Sciatic nerve (tissue), 2 donors: ENCODE measurements around the gene TENM4. TPM values are rescaled to one million over a fixed set of nuclear protein-coding genes. Genes with fewer than 3 reads are reported as not detected.

Experiments used
- ATAC-seq: fragments of 200-7000 bp; cut with Tn5 transposase; one replicate; pipeline ENCODE4 v1.9.1; 2020; ENCODE audit warnings: mild to moderate bottlenecking, moderate library complexity
- DNase-seq: peaks from one replicate; pipeline ENCODE4 v3.0.0-alpha.2; 2020; ENCODE audit warnings: low spot score
- intact Hi-C: fragments of 100-400 bp; cut with DNase I; formaldehyde crosslinking; loops from one replicate; pipeline ENCODE4 v1.14.2; 2022
- total RNA-seq: library from RNA; stranded (reverse); fragmentation: NEBNext Ultra II Directional; extraction: Animal tissue kit (Norgen Biotek cat#: 25700); gene quantifications from one replicate; pipeline ENCODE4 v1.2.1, GENCODE V29; 2021
- donor health status: DM: no; HTN: no; CAD: no.
- donor health status: DM: no; HTN: no; CAD: no.

Gene TENM4
- total RNA-seq, 1 donor from 2014 or later: 16.5 TPM

DNA sequence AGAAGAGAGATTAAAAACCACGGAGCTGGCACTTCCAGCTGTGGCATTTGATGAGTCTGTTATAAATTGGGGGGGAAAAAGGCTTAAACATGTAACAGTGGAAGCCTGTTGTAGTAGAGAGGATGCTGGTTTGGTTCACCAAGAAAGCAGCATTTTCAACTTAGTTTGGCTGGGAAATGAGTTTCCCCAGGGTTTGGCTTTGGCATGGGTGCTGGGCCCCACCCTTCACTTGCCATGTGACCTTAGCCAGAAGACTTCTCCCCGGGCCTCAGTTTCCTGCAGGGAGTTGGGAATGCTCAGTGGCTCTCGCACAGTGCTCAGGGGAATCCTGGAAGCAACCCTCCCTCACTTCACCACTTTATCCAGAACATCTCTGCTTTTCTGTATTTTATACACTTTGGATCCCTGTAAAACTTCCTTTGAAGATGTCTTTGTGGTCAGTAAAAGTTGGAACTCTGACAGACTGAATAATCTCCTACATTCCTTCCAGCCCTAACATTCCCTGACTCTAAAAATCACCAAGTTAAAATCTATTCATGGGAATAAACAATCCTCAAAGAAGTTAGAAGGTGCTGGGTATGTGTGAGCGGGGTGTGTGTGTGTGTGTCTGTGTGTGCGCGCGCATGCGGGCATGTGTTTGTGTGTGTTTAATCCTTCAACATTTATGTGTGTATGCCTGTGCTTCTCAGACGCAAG lies 166.0 kb downstream of the TENM4 start:
- peak; percentile 59 for ATAC-seq
- intact Hi-C loops: no loop called here
- DNase-seq: no peak

- ATAC-seq: no peak
- DNase-seq: no peak
- intact Hi-C loops: no loop called here
Observed at GRCh38 chr11:79273781-79274180, 167.0 kb downstream of the TENM4 start.

GRCh38 chr11:79269611-79270307 lies 171.1 kb downstream of the TENM4 start:
- intact Hi-C loops: no loop called here
- no peak for DNase-seq
- no peak for ATAC-seq

DNA sequence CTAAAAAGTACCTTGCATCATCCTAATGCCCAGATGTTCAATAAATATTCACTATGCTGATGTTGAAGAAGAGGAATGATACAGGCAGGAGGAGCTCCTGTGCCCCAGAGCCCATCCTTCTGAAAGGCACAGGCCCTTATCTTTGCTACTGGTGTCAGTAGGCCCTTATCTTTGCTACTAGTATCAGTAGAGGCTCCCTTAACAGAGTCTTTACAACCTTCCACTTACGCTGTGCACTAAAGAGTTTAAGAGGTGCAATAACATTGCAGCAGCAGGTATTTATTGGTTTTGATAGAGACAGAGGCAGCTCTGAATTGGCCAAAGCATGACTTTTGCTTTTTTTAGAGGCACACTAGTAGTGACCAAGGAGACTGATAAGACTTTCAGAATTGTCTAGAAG lies 174.4 kb downstream of the TENM4 start:
- ATAC-seq (no peak), DNase-seq (no peak)
- intact Hi-C loops: no loop called here

- no peak for ATAC-seq
Observed at GRCh38 chr11:79265756-79266322, 175.0 kb downstream of the TENM4 start.

GRCh38 chr11:79264284-79264683 lies 176.5 kb downstream of the TENM4 start:
- intact Hi-C loops: no loop called here
- DNase-seq (no peak), ATAC-seq (peak; percentile 72)

More at GRCh38 chr11:79265756-79266322, 175.0 kb downstream of the TENM4 start:
- intact Hi-C loops: no loop called here
- no peak for DNase-seq

- no peak for DNase-seq
- ATAC-seq: no peak
- intact Hi-C loops: no loop called here
Observed at GRCh38 chr11:79263001-79263400, 177.8 kb downstream of the TENM4 start.

DNA sequence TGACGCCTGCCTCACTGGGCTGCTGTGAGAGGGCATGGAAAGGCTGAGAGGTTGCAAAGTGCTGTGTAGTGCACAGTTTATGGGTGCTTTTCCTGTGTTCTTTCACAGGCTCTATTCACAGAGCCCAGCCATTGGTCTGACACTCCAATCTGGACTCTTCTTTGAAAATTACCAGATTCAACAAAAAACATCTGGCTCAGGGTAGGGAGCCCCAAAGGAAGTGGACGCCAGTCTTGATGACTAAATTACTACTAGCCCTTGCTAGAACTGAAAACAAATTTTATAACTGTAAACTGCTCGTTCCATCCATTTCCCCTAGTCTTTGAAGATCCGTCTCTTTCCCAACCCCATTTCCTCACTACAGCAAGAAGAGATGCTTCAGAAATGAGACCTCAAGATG lies 178.6 kb downstream of the TENM4 start:
- intact Hi-C loops: no loop called here
- peak; percentile 79 for ATAC-seq

GRCh38 chr11:79261684-79262083 lies 179.1 kb downstream of the TENM4 start:
- ATAC-seq (peak; percentile 55), DNase-seq (no peak)
- intact Hi-C loops: no loop called here

More for the DNA sequence above, 178.6 kb downstream of the TENM4 start:
- no peak for DNase-seq

- no peak for ATAC-seq
- no peak for DNase-seq
- intact Hi-C loops: no loop called here
Observed at GRCh38 chr11:79259800-79260199, 181.0 kb downstream of the TENM4 start.

- DNase-seq (no peak), ATAC-seq (no peak)
- intact Hi-C loops: no loop called here
Observed at GRCh38 chr11:79258576-79258975, 182.3 kb downstream of the TENM4 start.

DNA sequence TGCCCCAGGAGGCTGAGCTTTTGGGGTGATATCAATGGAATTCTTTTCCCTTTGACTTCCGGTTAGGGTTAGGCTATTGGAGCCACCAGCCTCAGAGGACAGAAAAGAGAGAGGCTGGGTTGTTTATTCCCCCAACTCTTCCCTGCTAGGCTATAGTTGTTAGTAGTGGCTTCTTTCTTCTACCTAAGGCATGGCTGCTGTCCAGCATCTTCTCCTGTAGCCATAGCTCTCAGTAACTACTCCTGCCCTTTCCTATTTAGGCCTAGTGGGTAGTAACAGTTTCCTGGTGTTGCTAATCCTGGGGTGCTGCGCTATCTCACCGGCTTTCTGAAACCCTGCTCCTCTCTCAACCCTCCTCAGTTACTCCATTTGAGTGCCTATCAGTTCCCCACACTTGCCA lies 184.9 kb downstream of the TENM4 start:
- ATAC-seq (no peak), DNase-seq (no peak)
- intact Hi-C loops: no loop called here

DNA sequence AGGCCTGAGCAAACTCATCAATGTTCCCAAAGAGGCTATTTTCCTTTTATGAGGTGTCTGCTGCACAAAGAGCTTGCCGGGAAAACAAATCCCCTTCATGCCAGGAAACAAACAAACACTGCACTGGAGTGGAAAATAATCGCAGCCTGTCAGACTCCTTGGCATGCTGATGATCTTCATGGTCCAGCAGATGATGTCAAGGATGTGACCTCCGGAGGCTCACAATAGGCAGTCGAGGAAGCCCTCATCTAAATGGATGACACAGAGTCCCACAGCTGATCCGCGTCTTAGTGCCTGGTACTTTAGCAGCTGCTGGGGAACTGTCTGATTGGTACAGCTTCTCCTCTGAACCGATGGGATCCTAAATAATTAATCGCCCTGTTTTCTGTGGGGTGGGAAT lies 187.6 kb downstream of the TENM4 start:
- intact Hi-C loops: no loop called here
- ATAC-seq: peak; percentile 52
- DNase-seq: no peak

GRCh38 chr11:79249295-79249993 lies 191.4 kb downstream of the TENM4 start:
- ATAC-seq: no peak
- no peak for DNase-seq
- intact Hi-C loops: no loop called here

- intact Hi-C loops: no loop called here
- no peak for ATAC-seq
- DNase-seq: no peak
Observed at GRCh38 chr11:79244798-79245197, 196.0 kb downstream of the TENM4 start.

DNA sequence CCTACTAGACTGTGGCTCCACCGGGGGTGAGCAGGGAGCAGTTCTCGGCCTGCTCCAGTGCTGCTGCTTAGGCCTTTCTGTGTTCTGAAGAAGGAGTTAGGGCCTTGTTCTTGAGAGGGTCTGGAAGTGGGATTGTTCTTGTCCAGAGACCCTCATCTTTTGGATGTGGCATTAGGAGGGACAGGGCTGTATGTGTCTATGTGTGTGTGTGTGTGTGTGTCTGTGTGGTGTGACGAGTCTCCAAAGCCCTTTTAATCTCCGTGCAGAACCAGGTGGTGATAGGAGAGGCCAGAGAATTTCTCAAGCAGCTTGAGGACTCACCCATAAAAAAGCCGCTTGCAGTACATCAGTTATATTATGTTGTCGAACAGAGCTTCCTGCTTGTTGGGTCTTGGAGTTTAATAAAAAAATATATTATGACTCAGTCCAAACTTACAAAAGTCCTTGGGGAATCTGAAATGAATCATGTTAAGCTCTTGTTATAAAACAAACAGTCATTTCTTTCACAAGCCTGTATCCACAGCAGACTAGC lies 196.5 kb downstream of the TENM4 start:
- DNase-seq: no peak
- ATAC-seq: peak; percentile 90
- intact Hi-C loops: no loop called here

GRCh38 chr11:79243422-79244210 lies 197.2 kb downstream of the TENM4 start:
- DNase-seq (no peak), ATAC-seq (peak; percentile 55)
- intact Hi-C loops: no loop called here

DNA sequence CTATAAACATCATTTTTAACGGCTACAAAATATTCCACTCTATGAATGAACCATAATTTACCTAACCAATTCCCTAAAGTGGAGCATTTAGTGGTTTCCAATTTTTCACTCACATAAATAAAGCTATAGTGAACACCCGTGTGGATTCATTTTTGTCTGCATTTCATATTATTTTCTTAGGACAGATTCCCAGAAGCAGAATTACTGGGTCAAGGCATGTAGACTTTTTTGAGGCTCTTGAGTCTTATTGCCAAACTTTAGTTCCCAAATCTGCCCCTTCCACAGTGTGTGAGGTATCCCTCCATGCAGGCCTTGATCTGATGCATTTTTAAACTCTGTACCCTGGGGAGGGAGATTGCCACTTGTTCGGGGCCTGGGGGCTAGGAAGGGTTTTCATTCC lies 198.2 kb downstream of the TENM4 start:
- DNase-seq: no peak
- intact Hi-C loops: no loop called here
- no peak for ATAC-seq

DNA sequence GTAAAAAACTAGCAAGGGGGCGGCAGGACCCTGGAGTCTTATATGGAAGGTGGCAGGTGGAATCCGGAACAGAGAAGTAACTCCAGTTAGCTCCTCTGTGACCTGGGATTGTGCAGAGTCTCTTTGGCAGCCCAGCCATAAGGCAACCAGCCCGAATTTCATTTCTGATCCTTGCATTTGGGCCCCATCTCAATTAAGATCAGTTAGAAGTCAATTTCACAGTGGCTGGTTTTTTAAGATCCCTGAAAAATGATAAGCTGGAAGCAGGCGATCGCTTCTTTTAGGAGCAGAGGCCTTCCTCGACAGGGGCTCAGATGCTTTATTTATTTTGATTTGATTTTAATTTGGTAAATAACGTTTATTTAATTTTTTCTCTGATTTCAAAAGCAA lies 199.0 kb downstream of the TENM4 start:
- DNase-seq: no peak
- no peak for ATAC-seq
- intact Hi-C loops: no loop called here
